HFFc6 (cell line): ENCODE data around the gene SCARB1. TPM values are rescaled to one million over a fixed set of nuclear protein-coding genes. Genes with fewer than 3 reads are reported as not detected.
A peak's percentile ranks its signal among the peaks of the same experiment; 100 is the strongest.

Experiments used
- DNase-seq: peaks from one replicate; pipeline ENCODE4 v3.0.0-alpha.2; 2018
- H3K27ac Mint-ChIP-seq: 2 replicates; pipeline ENCODE4 v1.8.0; 2020; ENCODE audit warnings: mild to moderate bottlenecking, mixed read lengths
- H3K27me3 Mint-ChIP-seq: 2 replicates; pipeline ENCODE4 v1.8.0; 2021; ENCODE audit warnings: mild to moderate bottlenecking, moderate library complexity, mixed read lengths; ENCODE audit not compliant: insufficient read depth
- H3K36me3 Mint-ChIP-seq: 2 replicates; pipeline ENCODE4 v1.8.0; 2021; ENCODE audit warnings: low read depth, mixed read lengths
- H3K4me1 Mint-ChIP-seq: 2 replicates; pipeline ENCODE4 v1.8.0; 2020; ENCODE audit warnings: low read depth, mixed read lengths
- H3K4me3 Mint-ChIP-seq: 2 replicates; pipeline ENCODE4 v1.8.0; 2020; ENCODE audit warnings: mild to moderate bottlenecking, moderate library complexity, mixed read lengths
- H3K9me3 Mint-ChIP-seq: 2 replicates; pipeline ENCODE4 v1.8.0; 2020; ENCODE audit warnings: mild to moderate bottlenecking, mixed read lengths
- total RNA-seq, 6 experiments: library from RNA; stranded (reverse); fragmentation: NEBNext Ultra II Directional; extraction: Animal tissue kit (Norgen Biotek cat#: 25700); gene quantifications; 2 replicates in 1 of 6; 3 replicates in 5 of 6; pipeline ENCODE4 v1.2.3, GENCODE V29; 2021
- TF ChIP-seq, protein P1 (sequence below): fragments of 200-600 bp; sonication (generic); IDR thresholded peaks from 2 replicates; pipeline ENCODE4 v1.5.0; 2021; ENCODE audit warnings: antibody characterized with exemption, mild to moderate bottlenecking

The SCARB1 gene
- total RNA-seq, 6 experiments from 2014 or later = 34.8 to 46.3 (median 36.8) TPM

DNA sequence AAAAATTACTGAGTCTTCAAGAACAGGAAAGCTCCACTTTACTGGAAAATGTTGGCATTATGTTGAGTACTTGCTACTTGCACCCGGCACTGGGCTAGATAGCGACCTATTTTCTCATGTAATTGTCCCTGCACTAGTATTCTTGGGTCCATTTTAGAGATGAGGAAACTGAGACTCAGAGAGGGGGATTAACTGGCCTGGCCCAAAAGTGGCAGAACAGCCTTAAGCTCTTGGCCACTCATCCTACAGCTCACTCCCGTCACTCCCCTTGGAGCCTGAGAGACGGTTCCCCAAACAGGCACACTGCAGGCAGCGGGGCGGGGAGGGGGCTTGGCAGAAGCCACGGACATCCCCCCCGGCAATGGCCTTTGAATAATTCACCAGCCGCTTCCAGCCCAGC is 113.9 kb downstream of the SCARB1 start:
- Mint-ChIP-seq H3K4me3 (no peak overlapping the region), H3K36me3 (peaks cover 7% of the 10 kb centered on the region), H3K4me1 (peaks cover 41% of the 10 kb centered on the region)

DNA sequence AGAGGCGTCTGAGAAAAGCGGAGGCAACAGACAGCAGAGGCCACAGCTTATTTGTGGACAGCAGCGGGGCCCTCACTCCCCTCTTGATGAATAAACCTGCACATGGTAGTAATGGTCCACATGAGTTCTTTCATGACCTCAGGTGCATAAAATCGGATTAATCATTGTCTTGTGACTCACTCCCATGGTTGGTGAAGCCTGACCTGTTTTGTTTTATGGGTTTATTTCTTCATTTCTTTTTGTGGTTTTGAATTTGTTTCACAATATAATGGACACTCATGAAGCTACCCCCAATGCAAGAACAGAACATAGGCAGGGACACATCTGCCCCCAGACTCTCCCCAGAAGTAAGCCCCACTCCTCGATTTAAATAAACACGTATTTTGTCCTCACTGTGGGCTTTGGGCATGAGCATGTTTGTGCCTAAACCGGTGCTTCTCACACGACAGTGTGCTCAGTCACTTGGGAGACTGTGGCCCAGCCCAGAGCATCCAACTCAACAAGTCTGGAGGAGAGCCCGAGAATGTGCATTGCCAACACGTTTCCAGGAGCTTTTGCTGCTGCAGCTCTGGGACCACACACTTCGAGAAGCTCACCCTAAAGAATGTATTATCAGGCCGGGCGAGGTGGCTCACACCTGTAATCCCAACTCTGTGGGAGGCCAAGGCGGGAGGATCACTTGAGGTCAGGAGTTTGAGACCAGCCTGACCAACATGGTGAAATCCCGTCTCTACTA is 116.1 kb downstream of the SCARB1 start:
- TF ChIP-seq, protein P1, sequence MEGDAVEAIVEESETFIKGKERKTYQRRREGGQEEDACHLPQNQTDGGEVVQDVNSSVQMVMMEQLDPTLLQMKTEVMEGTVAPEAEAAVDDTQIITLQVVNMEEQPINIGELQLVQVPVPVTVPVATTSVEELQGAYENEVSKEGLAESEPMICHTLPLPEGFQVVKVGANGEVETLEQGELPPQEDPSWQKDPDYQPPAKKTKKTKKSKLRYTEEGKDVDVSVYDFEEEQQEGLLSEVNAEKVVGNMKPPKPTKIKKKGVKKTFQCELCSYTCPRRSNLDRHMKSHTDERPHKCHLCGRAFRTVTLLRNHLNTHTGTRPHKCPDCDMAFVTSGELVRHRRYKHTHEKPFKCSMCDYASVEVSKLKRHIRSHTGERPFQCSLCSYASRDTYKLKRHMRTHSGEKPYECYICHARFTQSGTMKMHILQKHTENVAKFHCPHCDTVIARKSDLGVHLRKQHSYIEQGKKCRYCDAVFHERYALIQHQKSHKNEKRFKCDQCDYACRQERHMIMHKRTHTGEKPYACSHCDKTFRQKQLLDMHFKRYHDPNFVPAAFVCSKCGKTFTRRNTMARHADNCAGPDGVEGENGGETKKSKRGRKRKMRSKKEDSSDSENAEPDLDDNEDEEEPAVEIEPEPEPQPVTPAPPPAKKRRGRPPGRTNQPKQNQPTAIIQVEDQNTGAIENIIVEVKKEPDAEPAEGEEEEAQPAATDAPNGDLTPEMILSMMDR = no peak
- peaks cover 5% of the 10 kb centered on the region for H3K27me3 Mint-ChIP-seq
- peak overlapping the region; percentile 85 for H3K27ac Mint-ChIP-seq
- peak; percentile 92 for DNase-seq
- peaks cover 35% of the 10 kb centered on the region for H3K4me1 Mint-ChIP-seq
- H3K36me3 Mint-ChIP-seq = peaks cover 2% of the 10 kb centered on the region
- peaks cover under 1% of the 10 kb centered on the region for H3K9me3 Mint-ChIP-seq
- H3K4me3 Mint-ChIP-seq = no peak overlapping the region

More for the DNA sequence above, 113.9 kb downstream of the SCARB1 start:
- H3K27ac Mint-ChIP-seq = no peak overlapping the region
- TF ChIP-seq, protein P1 = no peak
- no peak for DNase-seq
- H3K9me3 Mint-ChIP-seq = peaks cover 5% of the 10 kb centered on the region
- peaks cover 10% of the 10 kb centered on the region for H3K27me3 Mint-ChIP-seq

DNA sequence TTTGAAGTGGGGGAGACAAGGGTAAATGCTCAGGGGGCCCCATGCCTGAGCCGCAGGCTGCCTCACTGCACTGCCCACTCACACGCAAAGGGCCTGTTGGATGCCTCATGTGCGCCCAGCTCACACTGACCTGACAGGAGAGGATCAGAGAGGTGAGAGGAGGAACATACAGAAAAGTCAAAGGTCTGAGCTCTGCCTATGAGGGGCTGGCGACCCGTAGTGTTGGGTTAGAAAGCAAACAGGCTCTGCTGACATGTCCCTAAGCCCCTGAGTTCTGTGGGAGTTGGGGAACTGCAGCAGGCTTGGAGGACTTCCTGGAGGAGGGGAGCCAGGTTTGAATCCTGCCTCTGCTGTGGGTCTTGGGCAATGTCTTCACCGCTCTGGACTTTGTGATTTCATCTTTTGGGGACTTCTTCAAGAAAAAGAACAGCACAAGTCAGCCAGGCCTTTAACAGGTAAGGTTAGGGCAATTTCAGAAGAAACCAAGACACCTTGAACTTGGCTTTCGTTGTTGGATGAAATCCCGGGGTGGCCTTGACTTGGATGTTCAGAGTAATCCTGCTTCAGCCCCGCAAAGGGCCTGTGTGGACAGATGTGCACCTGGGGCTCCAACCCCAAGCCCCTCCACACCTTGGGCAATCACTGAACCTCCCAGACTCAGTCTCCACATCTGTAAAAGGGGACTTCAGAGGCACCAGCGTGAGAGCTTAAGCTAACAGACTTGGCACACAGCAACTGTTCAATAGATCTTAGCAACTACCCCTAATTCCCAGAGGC is 116.8 kb downstream of the SCARB1 start:
- TF ChIP-seq, protein P1 = no peak
- H3K36me3 Mint-ChIP-seq = no peaks in the 10 kb centered on the region
- no peaks in the 10 kb centered on the region for H3K9me3 Mint-ChIP-seq
- H3K4me1 Mint-ChIP-seq = peaks cover 29% of the 10 kb centered on the region
- H3K4me3 Mint-ChIP-seq = peak overlapping the region; percentile 59; the same call in 1 of the 2 replicates
- H3K27me3 Mint-ChIP-seq = peaks cover 5% of the 10 kb centered on the region
- DNase-seq = no peak
- peak overlapping the region; percentile 85 for H3K27ac Mint-ChIP-seq

GRCh38 chr12:124745891-124746570 is 117.6 kb downstream of the SCARB1 start:
- Mint-ChIP-seq H3K36me3 (no peaks in the 10 kb centered on the region), H3K4me3 (peak overlapping the region; percentile 59), H3K9me3 (no peaks in the 10 kb centered on the region), H3K27ac (peak overlapping the region; percentile 85), H3K27me3 (no peaks in the 10 kb centered on the region), H3K4me1 (peaks cover 33% of the 10 kb centered on the region)
- TF ChIP-seq, protein P1 = no peak
- peak; percentile 89 for DNase-seq

GRCh38 chr12:124745465-124745890 is 118.2 kb downstream of the SCARB1 start:
- Mint-ChIP-seq H3K27ac (peak overlapping the region; percentile 85), H3K27me3 (no peaks in the 10 kb centered on the region), H3K9me3 (peaks cover under 1% of the 10 kb centered on the region; the same call in 1 of the 2 replicates), H3K4me3 (peak overlapping the region; percentile 59), H3K36me3 (peaks cover under 1% of the 10 kb centered on the region; the same call in 1 of the 2 replicates), H3K4me1 (peaks cover 39% of the 10 kb centered on the region)
- TF ChIP-seq, protein P1 = no peak
- DNase-seq = no peak
